ENCODE measurements around the gene PLXNA3.

PLXNA3 gene

GRCh38 chrX:154502098-154502497, 44.0 kb downstream of the PLXNA3 start:
- no peak for DNase-seq (ENCODE audit: low spot score)

DNA sequence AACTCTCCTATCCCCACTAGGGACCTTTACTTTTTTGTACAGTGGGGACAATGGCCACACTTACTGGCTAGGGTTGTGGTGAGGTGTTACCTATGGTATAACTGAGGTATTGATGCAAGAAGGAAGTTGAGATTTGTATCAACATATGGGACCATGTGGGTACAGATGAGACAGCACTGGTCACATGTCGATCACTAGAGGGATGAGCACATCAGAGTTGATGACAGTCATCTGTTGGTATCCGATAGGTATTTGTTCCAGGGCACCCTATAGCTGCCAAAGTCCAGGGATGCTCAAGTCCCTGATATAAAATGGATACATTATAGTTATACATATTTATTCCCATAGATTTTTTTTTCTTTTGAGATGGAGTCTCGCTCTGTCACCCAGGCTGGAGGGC, 44.9 kb downstream of the PLXNA3 start:
- DNase-seq (ENCODE audit: low spot score), result no peak

DNA sequence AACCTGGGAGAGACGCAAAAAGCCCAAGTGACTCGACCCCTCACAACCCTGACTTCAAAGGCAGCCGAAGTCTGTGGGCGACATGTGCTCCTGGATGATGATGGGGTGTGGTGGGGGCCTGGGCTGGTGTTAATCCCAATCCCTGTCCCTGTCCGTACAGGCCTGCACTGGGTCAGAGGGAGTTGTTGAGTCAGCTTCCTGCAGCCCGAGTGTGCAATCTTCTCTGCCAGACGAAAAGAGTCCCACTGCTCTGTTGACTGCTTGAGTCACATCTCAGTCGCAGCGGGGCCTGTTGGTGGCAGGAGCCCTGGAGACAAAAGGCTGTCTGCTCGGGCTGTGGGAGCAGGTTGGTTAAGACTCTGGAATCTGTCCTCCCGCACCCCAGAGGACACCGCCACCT, 47.7 kb downstream of the PLXNA3 start:
- no peak for DNase-seq (ENCODE audit: low spot score)

DNA sequence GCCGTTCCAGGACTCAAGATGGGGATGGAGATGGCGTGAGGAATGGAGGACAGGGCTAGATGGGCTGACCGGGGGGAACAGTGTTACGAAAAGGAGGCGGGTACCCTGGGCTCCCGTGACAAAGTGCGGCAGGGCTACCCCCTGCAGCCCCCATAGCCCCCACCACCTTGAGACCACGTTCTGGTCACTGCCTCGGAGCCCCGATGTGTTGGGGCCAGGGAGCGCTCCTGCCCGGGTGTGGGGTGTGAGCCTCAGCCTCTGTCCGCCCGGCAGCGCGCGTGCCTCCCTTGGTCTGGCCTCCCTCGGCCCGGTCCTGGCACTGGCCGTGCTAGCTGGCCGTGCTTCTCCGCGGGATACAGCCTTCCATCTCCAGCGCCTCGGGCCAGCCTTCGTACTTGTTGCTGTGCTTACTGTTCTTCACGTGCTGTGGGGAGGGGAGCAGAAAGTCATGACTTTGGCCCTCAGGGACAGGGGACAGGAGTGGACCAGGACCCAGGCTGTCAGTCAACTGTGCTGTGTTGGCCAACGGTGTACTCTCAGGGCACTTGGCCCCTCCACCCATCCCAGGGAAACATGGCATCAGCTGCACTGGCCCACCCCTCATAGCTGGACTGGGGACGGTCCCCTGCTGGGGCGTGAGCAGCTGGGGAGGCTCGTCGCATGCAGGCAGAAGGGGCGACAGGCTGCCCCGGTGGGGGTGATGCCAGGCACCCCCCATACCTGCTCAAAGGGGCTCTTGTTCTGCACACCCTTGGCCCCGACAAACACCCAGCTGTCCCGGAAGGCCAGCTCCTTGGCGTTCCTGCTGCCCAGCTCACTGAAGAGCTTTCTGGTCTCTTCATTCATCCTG, 48.6 kb downstream of the PLXNA3 start:
- DNase-seq (ENCODE audit: low spot score), result no peak

GRCh38 chrX:154507673-154508383, 49.7 kb downstream of the PLXNA3 start:
- DNase-seq (ENCODE audit: low spot score), result no peak

DNA sequence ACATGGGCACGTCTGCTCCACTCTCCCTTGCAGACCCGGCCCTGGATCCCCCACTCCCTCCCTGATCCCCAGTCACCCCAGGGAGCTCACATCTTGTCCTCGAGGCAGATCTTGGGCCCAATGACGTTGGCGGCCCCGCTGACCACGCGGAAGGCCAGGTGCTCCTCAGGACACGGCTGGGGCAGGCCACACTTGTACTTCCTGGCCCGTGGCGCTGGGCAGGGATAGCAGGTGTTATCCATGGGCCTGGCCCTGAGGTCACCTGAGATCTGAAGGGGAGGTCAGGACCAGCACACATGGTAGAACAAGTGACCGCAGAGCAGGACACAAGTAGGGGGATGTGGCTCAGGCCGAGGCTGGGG, 50.3 kb downstream of the PLXNA3 start:
- DNase-seq (ENCODE audit: low spot score), result no peak

DNA sequence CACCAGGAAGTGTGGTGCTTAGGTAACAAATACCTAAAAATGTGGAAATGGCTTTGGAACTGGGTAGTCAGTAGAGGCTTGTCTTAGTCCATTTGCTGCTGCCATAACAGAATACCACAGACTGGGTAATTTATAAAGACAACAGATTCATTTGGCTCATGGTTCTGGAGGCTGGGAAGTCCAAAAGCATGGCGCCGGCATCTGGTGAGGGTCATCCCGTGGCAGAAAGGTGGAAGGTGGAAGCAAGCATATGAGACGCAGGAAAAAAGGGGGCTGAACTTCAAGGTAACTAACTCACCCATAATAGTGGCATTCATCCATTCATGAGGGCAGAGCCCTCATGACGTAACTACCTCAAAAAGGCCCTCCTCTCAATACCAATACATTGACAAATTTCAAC, 51.4 kb downstream of the PLXNA3 start:
- DNase-seq (ENCODE audit: low spot score), result no peak

DNA sequence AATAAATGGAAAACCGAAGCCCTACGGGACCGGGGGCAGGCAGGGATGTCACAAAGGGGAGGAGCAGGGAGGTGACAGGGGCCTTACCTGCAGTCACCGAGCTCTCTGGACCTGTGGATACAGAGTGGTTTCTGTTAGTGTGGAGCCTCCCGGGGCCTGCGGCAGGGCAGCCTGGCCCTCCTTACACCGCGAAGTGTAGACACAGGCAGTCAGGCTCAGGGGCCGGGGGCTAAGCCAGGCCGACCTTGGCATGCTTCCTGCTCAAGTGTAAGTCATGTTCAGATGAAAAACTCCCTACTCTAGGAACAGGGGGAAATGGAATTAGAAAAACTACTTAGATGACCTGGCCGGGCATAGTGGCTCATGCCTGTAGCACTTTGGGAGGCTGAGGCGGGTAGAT, 53.7 kb downstream of the PLXNA3 start:
- no peak for DNase-seq (ENCODE audit: low spot score)

GRCh38 chrX:154512879-154513553, 54.9 kb downstream of the PLXNA3 start:
- DNase-seq (ENCODE audit: low spot score), result no peak

- DNase-seq (ENCODE audit: low spot score), result no peak
Measured at GRCh38 chrX:154513716-154514115, 55.6 kb downstream of the PLXNA3 start.

GRCh38 chrX:154515090-154515965, 57.2 kb downstream of the PLXNA3 start:
- no peak for DNase-seq (ENCODE audit: low spot score)

DNA sequence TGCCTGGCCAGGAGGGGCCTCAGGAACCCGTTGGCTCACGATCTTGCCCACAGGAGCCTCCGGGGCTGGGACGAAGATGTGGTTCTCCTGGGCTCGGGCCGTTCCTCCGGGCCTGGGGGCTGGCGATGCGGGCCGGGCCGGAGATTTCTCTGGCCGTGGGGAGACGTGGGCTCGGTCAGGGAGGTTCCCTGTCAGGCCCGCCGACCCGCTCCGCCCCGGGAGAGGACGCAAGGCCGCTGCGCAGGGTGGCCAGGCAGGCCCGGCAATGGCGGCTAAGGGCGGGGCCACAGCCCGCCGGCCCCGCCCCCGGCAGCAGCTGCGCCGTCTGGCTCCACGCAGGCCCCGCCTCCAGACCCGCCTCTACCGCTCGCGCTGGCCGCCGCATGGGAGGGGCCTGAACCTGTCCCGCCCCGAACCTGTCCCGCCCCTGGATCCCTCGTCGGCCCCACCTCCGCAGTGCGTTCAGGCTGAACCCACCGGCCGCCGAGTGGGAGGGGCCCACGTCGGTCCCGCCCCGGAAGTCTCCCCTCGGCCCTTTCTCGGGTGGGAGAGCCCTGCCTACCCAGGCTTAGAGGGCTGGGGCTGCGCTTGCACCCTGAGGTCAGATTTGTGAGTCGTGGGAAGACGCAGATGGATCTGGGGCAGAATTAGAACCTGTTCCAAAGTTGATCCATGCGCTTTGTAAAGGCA, 58.0 kb downstream of the PLXNA3 start, which contains the start of gene FAM3A:
FAM3A (minus strand) TSS at position 267 of the 690 bp plus-strand sequence. CDS start 460 bp downstream, outside the sequence.
- peak; percentile 93 for DNase-seq (ENCODE audit: low spot score)

DNA sequence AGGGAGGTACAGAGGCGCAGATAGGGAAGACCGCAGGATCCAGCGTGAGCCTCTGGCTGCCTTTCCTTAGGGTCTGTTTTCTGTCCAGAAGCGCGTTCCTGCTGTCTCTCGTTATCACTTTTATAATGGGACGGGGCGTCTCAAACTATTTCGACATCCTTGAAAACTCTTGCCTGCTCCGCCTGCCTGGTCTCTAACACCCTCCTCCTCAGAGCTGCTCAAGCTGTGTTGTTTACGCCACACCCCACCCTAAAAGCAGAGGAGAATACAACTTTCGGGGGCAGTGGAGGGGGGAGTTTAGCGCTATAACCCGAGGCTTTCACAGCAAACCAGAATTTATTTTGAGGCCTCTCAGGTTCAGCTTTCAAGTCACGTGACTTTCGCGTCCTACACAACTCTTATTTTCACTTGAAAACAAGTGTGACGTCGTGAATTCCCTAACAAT, 58.6 kb downstream of the PLXNA3 start:
- no peak for DNase-seq (ENCODE audit: low spot score)

GRCh38 chrX:154517101-154517781, 59.2 kb downstream of the PLXNA3 start:
- DNase-seq (ENCODE audit: low spot score), result no peak

DNA sequence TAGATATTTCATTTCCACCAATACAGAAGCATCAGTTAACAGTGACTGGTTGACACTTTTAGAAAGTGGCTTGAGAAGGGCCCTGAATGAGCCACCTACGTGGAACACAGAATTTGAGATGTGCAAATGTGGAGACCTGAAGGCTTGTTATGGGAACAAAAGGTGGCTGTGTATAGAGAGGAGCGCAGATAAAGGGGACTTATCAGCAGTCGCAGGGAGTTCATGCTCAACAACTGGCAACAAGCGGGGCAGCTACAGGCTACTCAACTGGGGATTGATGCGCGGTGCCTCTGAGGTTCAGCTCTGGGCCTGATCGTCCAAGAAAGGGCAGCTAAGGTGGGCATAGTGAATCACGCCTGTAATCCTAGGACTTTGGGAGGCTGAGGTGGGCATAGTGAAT, 61.3 kb downstream of the PLXNA3 start:
- no peak for DNase-seq (ENCODE audit: low spot score)

DNA sequence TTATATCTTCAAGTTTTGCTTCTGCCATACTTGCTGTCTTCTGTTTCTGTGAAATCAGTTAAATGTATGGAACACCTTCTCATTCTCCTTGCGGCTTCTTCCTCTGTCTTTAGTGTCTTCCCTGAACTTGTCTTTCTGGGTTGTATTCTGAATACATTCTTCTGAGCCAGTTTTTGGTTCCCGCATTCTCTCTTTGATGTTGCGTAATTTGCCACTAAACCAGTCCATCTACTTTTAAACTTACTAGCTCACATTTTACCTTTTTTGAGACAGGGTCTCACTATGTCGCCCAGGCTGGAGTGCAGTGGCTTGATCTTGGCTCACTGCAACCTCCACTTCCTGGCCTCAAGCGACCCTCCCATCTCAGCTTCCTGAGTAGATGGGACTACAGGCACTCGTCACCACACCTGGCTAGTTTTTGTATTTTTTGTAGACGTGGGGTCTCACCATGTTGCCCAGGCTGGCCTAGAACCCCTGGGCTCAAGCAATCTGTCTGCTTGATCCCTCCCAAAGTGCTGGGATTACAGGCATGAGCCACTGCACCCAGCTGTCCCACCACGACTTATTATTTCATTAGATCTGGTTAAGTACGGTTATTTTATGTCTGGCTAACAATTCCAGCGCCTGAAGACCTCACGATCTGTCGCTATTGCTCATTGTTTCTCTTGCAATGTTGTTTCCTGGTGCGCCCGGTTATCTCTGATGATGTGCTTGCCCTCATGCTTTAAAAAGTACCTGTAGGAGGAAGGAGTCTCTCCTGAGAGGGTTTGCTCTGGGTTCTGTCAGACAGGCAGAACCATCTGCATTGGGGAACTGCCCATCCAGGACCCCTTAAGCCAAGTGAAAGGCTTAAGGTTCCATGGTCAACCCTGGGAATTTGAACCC, 67.8 kb downstream of the PLXNA3 start:
- DNase-seq (ENCODE audit: low spot score), result no peak

GRCh38 chrX:154526901-154527675, 69.0 kb downstream of the PLXNA3 start:
- peak; percentile 56 for DNase-seq (ENCODE audit: low spot score)
